ENCODE results near the gene GDF7. TPM values are rescaled to one million over a fixed set of nuclear protein-coding genes. Genes with fewer than 3 reads are reported as not detected.

GDF7 gene
- total and polyA plus RNA-seq, 2 donors (not counting 3 experiments of a cell fraction or from before 2014, with no cell fraction given) = 3.7 to 3.9 TPM

DNA sequence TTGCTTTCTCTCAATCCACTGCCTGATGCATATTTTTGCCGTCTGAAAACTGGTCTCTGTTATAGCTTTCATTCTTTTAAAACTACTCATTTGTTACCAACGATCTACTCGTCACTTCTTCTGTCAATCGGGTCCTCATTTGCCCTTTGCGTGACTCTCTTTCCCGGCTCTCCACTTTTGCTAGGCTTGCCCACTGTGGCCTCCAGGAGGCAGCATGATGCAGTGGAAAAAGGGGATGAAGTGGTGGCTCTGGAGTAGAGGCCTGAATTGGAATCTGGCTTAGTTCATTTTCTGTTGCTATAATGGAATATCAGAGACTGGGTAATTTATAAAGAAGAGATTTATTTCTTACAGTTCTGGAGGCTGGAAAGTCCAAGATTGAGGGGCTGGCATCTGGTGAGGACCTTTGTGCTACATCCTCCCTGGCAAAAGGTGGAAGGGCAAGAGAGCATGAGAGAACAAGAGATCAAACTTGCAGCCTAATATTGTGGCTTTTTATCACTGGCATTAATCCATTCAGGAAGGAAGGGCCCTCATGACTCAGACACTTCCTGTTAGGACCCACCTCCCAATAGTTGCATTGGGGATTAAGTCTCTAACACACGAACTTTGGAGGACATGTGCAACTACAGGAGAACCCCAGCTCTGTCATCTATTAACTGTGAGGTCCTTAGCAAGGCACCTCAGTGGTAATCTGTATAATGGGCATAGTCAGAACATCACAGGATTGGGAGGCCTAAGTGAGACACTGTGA, 15.4 kb downstream of the GDF7 start:
- dilution Hi-C loops (cut with MboI; ENCODE audit: extremely low pct_ligation_motif_present, low sequenced_read_pairs) = no loop called here
- POLR2A ChIA-PET = no interaction called here
- peak; percentile 75 for FAIRE-seq

More for the DNA sequence above, 15.4 kb downstream of the GDF7 start:
- peak; percentile 46 for DNase-seq (ENCODE audit: low read depth, low spot score)
- no TSS peak for BruUV-seq (replicated peaks)
- Histone ChIP-seq H4K20me1 (replicated peaks; ENCODE audit: control insufficient read depth, extremely low read depth, insufficient read depth, low read length) (no peaks in the 10 kb centered on the region), H2AFZ (ENCODE audit: low read depth, low read length) (no peak overlapping the region), H3K27me3 (ENCODE audit: control insufficient read depth in 2 of 2, insufficient read depth in 2 of 2, low read length in 2 of 2) (no peaks in the 10 kb centered on the region), H3K9me3 (replicated peaks; ENCODE audit: control insufficient read depth, insufficient read depth, low read length) (no peaks in the 10 kb centered on the region), H3K36me3 (ENCODE audit: control insufficient read depth in 2 of 2, extremely low read depth in 1 of 2, insufficient read depth in 2 of 2, low read length in 2 of 2) (peaks cover 0 to 5% of the 10 kb centered on the region in 2 experiments), H3K27ac (ENCODE audit: insufficient read depth, low read depth, low read length) (no peak overlapping the region), H3K9me1 (replicated peaks; ENCODE audit: control insufficient read depth, extremely low read depth, insufficient read depth, low read length) (no peaks in the 10 kb centered on the region), H3K4me3 (replicated peaks in 1 of 3; ENCODE audit: insufficient read depth in 1 of 3, low read depth in 1 of 3, low read length in 3 of 3) (no peak overlapping the region), H3K9ac (replicated peaks; ENCODE audit: extremely low read depth, insufficient read depth, low read length) (no peak overlapping the region), H3K79me2 (ENCODE audit: control insufficient read depth, insufficient read depth, low read length) (no peaks in the 10 kb centered on the region), H3K4me2 (ENCODE audit: insufficient read depth, low read length) (no peak overlapping the region), H3K4me1 (ENCODE audit: control insufficient read depth, extremely low read depth, insufficient read depth, low read length) (peaks cover 5% of the 10 kb centered on the region)
- intact Hi-C loops (cut with micrococcal nuclease) = loop anchor here (1.0 to 5.0 kb wide), 4 partner anchors 73 to 281 kb away; partner anchors contain the start of gene LDAH
- TF ChIP-seq, protein P1, sequence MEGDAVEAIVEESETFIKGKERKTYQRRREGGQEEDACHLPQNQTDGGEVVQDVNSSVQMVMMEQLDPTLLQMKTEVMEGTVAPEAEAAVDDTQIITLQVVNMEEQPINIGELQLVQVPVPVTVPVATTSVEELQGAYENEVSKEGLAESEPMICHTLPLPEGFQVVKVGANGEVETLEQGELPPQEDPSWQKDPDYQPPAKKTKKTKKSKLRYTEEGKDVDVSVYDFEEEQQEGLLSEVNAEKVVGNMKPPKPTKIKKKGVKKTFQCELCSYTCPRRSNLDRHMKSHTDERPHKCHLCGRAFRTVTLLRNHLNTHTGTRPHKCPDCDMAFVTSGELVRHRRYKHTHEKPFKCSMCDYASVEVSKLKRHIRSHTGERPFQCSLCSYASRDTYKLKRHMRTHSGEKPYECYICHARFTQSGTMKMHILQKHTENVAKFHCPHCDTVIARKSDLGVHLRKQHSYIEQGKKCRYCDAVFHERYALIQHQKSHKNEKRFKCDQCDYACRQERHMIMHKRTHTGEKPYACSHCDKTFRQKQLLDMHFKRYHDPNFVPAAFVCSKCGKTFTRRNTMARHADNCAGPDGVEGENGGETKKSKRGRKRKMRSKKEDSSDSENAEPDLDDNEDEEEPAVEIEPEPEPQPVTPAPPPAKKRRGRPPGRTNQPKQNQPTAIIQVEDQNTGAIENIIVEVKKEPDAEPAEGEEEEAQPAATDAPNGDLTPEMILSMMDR (IDR thresholded peaks at IDR 0.05; ENCODE audit: extremely low read depth in 1 of 2, insufficient read depth in 1 of 2, low read depth in 1 of 2, low read length in 2 of 2) = peak; percentile 58 to 75
- no peak for TF ChIP-seq JUN (IDR thresholded peaks at IDR 0.05; ENCODE audit: borderline replicate concordance, insufficient read depth, insufficient read length, low read depth)
- TF ChIP-seq POLR2A (IDR thresholded peaks at IDR 0.05; ENCODE audit: low read depth, low read length) = no peak
- CTCF ChIA-PET = interaction anchor here (0.6 to 2.9 kb wide), 2 partner anchors 11 to 280 kb away, joined by 3 to 17 read pairs; no protein-coding TSS in a partner anchor
